B cell (primary cell): ENCODE data around the gene CAPN12. TPM values are rescaled to one million over a fixed set of nuclear protein-coding genes. Genes with fewer than 3 reads are reported as not detected.

Source experiments
- ATAC-seq: fragments of 200-7000 bp; cut with Tn5 transposase; one replicate; pipeline ENCODE4 v1.10.0; 2021; ENCODE audit warnings: low read depth, mild to moderate bottlenecking, moderate number of reproducible peaks, moderate library complexity
- CTCF ChIA-PET: fragments of 350-600 bp; sonication (Branson Sonifier 250); formaldehyde crosslinking; loops from one replicate; lab custom pipeline; 2021; ENCODE audit warnings: antibody characterized with exemption, inconsistent platforms; lab: Charles Lee
- POLR2A ChIA-PET: fragments of 350-600 bp; sonication (Branson Sonifier 250); formaldehyde crosslinking; loops from one replicate; lab custom pipeline; 2021; ENCODE audit warnings: antibody characterized with exemption; lab: Charles Lee
- DNase-seq: peaks from one replicate; pipeline ENCODE4 v3.0.0; 2013
- H2AFZ ChIP-seq: 2 replicates; pipeline ENCODE4 v1.6.1; 2012; ENCODE audit warnings: mild to moderate bottlenecking, low read depth, low read length; ENCODE audit not compliant: insufficient read depth, poor library complexity, severe bottlenecking
- H3K27ac ChIP-seq, 2 donors: 1 replicate in 1 of 2; 2 replicates in 1 of 2; pipeline ENCODE4 v1.5.1; 2012 to 2013; ENCODE audit warnings: low read length in 2 of 2, mild to moderate bottlenecking in 2 of 2, moderate library complexity in 1 of 2
- H3K27me3 ChIP-seq, 4 experiments: fragments of 200-600 bp in 1 of 4; sonication (generic) in 1 of 4; replicated peaks in 1 of 4; 1 replicate in 2 of 4; 2 replicates in 2 of 4; pipeline versions ENCODE4 v1.6.1 to v1.7.0; 2013 to 2016; ENCODE audit warnings: low read length in 3 of 4, mild to moderate bottlenecking in 2 of 4, mixed read lengths in 1 of 4, moderate library complexity in 1 of 4; ENCODE audit not compliant: insufficient read depth in 4 of 4, control insufficient read depth in 3 of 4; ENCODE audit errors: control extremely low read depth in 1 of 4
- H3K36me3 ChIP-seq, 2 experiments: replicated peaks in 1 of 2; 1 replicate in 1 of 2; 2 replicates in 1 of 2; pipeline versions ENCODE4 v1.6.1 to v1.7.1; 2013; ENCODE audit warnings: low read length in 1 of 2; ENCODE audit not compliant: insufficient read depth in 2 of 2, control insufficient read depth in 1 of 2; ENCODE audit errors: control extremely low read depth in 1 of 2, extremely low read depth in 1 of 2
- H3K4me1 ChIP-seq, 2 donors: fragments of 200-600 bp in 1 of 2; sonication (generic) in 1 of 2; 1 replicate in 1 of 2; 2 replicates in 1 of 2; pipeline versions ENCODE4 v1.5.1 to v1.6.1; 2013 to 2017; ENCODE audit warnings: low read length in 2 of 2; ENCODE audit not compliant: control insufficient read depth in 2 of 2, insufficient read depth in 2 of 2
- H3K4me2 ChIP-seq: replicated peaks from 2 replicates; pipeline ENCODE3; 2012; ENCODE audit warnings: mild to moderate bottlenecking, low read depth, low read length; ENCODE audit not compliant: poor library complexity, severe bottlenecking
- H3K4me3 ChIP-seq, 5 experiments: fragments of 200-600 bp in 1 of 5; sonication (generic) in 1 of 5; 1 replicate in 3 of 5; 2 replicates in 2 of 5; pipeline versions ENCODE4 v1.5.1 to v1.7.0; 2011 to 2016; ENCODE audit warnings: low read length in 4 of 5, mild to moderate bottlenecking in 4 of 5, low read depth in 2 of 5, control low read depth in 1 of 5, moderate library complexity in 1 of 5; ENCODE audit not compliant: insufficient read depth in 1 of 5; ENCODE audit errors: control extremely low read depth in 1 of 5, extremely low read depth in 1 of 5
- H3K79me2 ChIP-seq: fragments of 200-600 bp; sonication (generic); one replicate; pipeline ENCODE4 v1.6.0; 2016; ENCODE audit warnings: low read length; ENCODE audit not compliant: control insufficient read depth, insufficient read depth
- H3K9ac ChIP-seq: fragments of 200-600 bp; sonication (generic); 2 replicates; pipeline ENCODE4 v1.6.1; 2017; ENCODE audit warnings: mild to moderate bottlenecking, low read length, moderate library complexity
- H3K9me3 ChIP-seq, 3 donors: one replicate each; pipeline versions ENCODE4 v1.6.1 to v1.7.1; 2013; ENCODE audit warnings: low read length in 2 of 3; ENCODE audit not compliant: control insufficient read depth in 2 of 3, insufficient read depth in 1 of 3; ENCODE audit errors: control extremely low read depth in 1 of 3
- H4K20me1 ChIP-seq: 2 replicates; pipeline ENCODE4 v1.6.0; 2012; ENCODE audit warnings: mild to moderate bottlenecking, low read length; ENCODE audit not compliant: insufficient read depth, control insufficient read depth, poor library complexity, severe bottlenecking
- H3K27ac Mint-ChIP-seq: one replicate; pipeline ENCODE4 v1.8.0; 2021; ENCODE audit warnings: mixed read lengths
- H3K27me3 Mint-ChIP-seq: one replicate; pipeline ENCODE4 v1.8.0; 2021; ENCODE audit warnings: mixed read lengths
- H3K4me1 Mint-ChIP-seq: one replicate; pipeline ENCODE4 v1.8.0; 2021; ENCODE audit warnings: mixed read lengths
- H3K4me3 Mint-ChIP-seq: one replicate; pipeline ENCODE4 v1.8.0; 2021; ENCODE audit warnings: mixed read lengths
- H3K9me3 Mint-ChIP-seq: one replicate; pipeline ENCODE4 v1.8.0; 2022; ENCODE audit warnings: mixed read lengths; ENCODE audit not compliant: insufficient read depth
- CTCF ChIP-seq: fragments of 200-600 bp; IDR thresholded peaks from one replicate; pipeline ENCODE4 v1.8.0; 2022; ENCODE audit warnings: antibody characterized with exemption, mild to moderate bottlenecking
- EZH2 ChIP-seq: IDR thresholded peaks from 2 replicates; pipeline ENCODE4 v1.6.1; 2012; ENCODE audit warnings: borderline replicate concordance, low read depth, mild to moderate bottlenecking, moderate library complexity, low read length; ENCODE audit not compliant: insufficient read depth, poor library complexity, severe bottlenecking
- WGBS: methylation state at CpG from one replicate; pipeline ENCODE4 v1.1.5; 2013; ENCODE audit warnings: missing lambda C conversion rate; ENCODE audit not compliant: insufficient coverage; 5-methylcytosine and 5-hydroxymethylcytosine counted together
- intact Hi-C: fragments of 100-400 bp; cut with micrococcal nuclease; formaldehyde crosslinking; loops from one replicate; pipeline ENCODE4 v1.10.0; 2022
- polyA plus RNA-seq: library from polyadenylated mRNA; depleted of rRNA; stranded (reverse); fragments of >200 nt; gene quantifications from 2 replicates; pipeline ENCODE4 v1.2.3, GENCODE V29; 2012
- total RNA-seq, 2 donors: library from RNA; stranded (reverse); fragments of 120-200 nt in 1 of 2; gene quantifications; 1 replicate in 1 of 2; 2 replicates in 1 of 2; pipeline versions ENCODE4 v1.2.3 to v1.2.4, GENCODE V29; 2013 to 2022

CAPN12 gene
- total and polyA plus RNA-seq, 2 donors (not counting 1 experiment from before 2014, with no cell fraction given) = 28.6 to 104 TPM

DNA sequence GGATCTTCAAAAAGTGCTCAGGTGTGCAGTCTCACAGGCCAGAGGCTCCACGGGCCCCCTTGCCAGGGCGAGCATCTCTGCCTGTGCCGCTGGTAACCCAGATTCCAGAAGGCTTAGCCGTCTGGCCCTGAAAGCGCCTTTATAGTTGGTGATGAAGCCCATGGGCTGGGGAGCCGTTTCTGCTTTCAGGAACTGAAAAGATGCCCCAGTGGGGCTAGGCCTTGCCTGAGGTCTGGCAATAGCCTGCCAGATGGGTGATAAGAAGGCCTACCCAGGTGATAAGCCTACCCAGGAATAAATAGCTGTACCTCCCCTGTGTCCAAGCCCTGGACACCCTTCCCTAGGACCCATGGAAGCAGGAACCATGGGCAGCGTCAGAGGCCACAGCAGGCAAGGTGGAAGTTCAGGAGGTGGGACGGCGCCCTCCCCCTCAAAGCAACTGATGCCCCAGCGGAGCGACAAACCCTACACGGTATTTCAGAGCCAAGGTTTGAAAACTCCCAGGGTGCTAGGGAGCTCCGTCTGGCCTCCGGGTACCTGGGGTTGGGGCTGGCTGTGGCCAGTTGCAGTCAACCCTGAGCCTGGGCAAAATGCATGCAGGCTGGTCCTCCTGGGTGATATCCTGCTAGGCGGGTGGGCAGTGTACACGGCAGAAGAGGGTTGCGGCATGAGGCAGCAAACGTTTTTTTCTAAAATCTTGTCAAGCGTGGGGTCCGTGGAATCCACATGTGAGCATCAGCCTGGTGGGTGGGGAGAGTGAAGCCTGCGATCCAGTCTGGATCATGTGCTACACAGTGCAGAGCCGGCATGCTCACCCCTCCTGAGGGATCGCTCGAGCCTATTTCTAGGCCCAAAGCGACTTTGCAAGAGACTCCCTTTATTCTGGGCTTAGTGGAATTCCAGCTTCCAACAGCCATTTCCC, 51.6 kb downstream of the CAPN12 start:
- peaks cover 0 to 17% of the 10 kb centered on the region in 2 experiments for H3K36me3 ChIP-seq
- intact Hi-C loops = no loop called here
- peak overlapping the region; percentile 56 for H3K4me2 ChIP-seq
- Mint-ChIP-seq H3K9me3 (no peaks in the 10 kb centered on the region), H3K27ac (peak overlapping the region; percentile 85), H3K4me3 (no peak overlapping the region), H3K4me1 (peaks cover 62% of the 10 kb centered on the region), H3K27me3 (no peaks in the 10 kb centered on the region)
- peak overlapping the region in 1 of 2 donors; percentile 68 for H3K27ac ChIP-seq
- H3K4me1 ChIP-seq = peaks cover 38 to 56% of the 10 kb centered on the region in 2 donors
- TF ChIP-seq CTCF (no peak), EZH2 (no peak)
- WGBS = 79% methylated on average over 23 of the region's 25 CpGs
- H3K4me3 ChIP-seq = no peak overlapping the region
- ATAC-seq = no peak
- H3K9ac ChIP-seq = no peak overlapping the region
- no peaks in the 10 kb centered on the region for H3K9me3 ChIP-seq
- H3K79me2 ChIP-seq = peaks cover 87% of the 10 kb centered on the region
- no peaks in the 10 kb centered on the region for H3K27me3 ChIP-seq
- no peak for DNase-seq
- peaks cover 60% of the 10 kb centered on the region for H4K20me1 ChIP-seq
- POLR2A ChIA-PET = no interaction called here
- H2AFZ ChIP-seq = no peak overlapping the region
- CTCF ChIA-PET = interaction anchor here (1.5 kb wide), 2 partner anchors 58 to 419 kb away, joined by 4 to 5 read pairs; no protein-coding TSS in a partner anchor

GRCh38 chr19:38691938-38692457, 52.3 kb downstream of the CAPN12 start:
- H3K79me2 ChIP-seq = peaks cover 87% of the 10 kb centered on the region
- ChIA-PET POLR2A (no interaction called here), CTCF (interaction anchor here (1.5 kb wide), 1 partner anchor 419 kb away, joined by 5 read pairs; no protein-coding TSS in a partner anchor)
- no peaks in the 10 kb centered on the region for H3K27me3 ChIP-seq
- Mint-ChIP-seq H3K27ac (peak overlapping the region; percentile 67), H3K9me3 (no peaks in the 10 kb centered on the region), H3K4me3 (no peak overlapping the region), H3K4me1 (peaks cover 68% of the 10 kb centered on the region), H3K27me3 (no peaks in the 10 kb centered on the region)
- H3K36me3 ChIP-seq = peaks cover 0 to 12% of the 10 kb centered on the region in 2 experiments
- H3K27ac ChIP-seq = peak overlapping the region in 1 of 2 donors; percentile 32
- TF ChIP-seq CTCF (no peak), EZH2 (no peak)
- H2AFZ ChIP-seq = no peak overlapping the region
- H3K4me3 ChIP-seq = no peak overlapping the region
- no peaks in the 10 kb centered on the region for H3K9me3 ChIP-seq
- no peak for ATAC-seq
- WGBS = 93% methylated on average over 15 of the region's 15 CpGs
- intact Hi-C loops = no loop called here
- no peak for DNase-seq
- no peak overlapping the region for H3K4me2 ChIP-seq
- peaks cover 38 to 56% of the 10 kb centered on the region in 2 donors for H3K4me1 ChIP-seq
- peaks cover 58% of the 10 kb centered on the region for H4K20me1 ChIP-seq
- no peak overlapping the region for H3K9ac ChIP-seq
